LNCaP clone FGC (cell line): ENCODE measurements around the gene ANKRD10.

Source experiments
- DNase-seq: peaks from one replicate; pipeline ENCODE4 v3.0.0-alpha.2; 2011; ENCODE audit warnings: low read depth
- H3K4me3 ChIP-seq: 2 replicates; pipeline ENCODE4 v1.5.1; 2011; ENCODE audit warnings: mild to moderate bottlenecking, low read depth, low read length, control low read depth
- CTCF ChIP-seq: IDR thresholded peaks from 2 replicates; pipeline ENCODE4 v1.5.1; 2012; ENCODE audit warnings: mild to moderate bottlenecking; ENCODE audit not compliant: control insufficient read depth, insufficient read depth; ENCODE audit errors: extremely low read depth

The ANKRD10 gene

GRCh38 chr13:110915057-110915873, at the start of gene ANKRD10:
TSS of gene ANKRD10 (minus strand) at chr13:110915069. CDS start at chr13:110914934, 135 bp downstream.
- peak; percentile 91 for DNase-seq
- peak; percentile 76 for TF ChIP-seq CTCF
- peak within 1 kb of the TSS; percentile 80 for H3K4me3 ChIP-seq

- H3K4me3 ChIP-seq: no peak overlapping the region
- DNase-seq: no peak
- no peak for TF ChIP-seq CTCF
Observed at GRCh38 chr13:110964229-110965037, 49.6 kb upstream of the ANKRD10 start.

GRCh38 chr13:110963554-110963970, 48.7 kb upstream of the ANKRD10 start:
- no peak for TF ChIP-seq CTCF
- no peak overlapping the region for H3K4me3 ChIP-seq
- no peak for DNase-seq

- TF ChIP-seq CTCF: no peak
- H3K4me3 ChIP-seq: no peak overlapping the region
- DNase-seq: no peak
Observed at GRCh38 chr13:110961959-110962358, 47.1 kb upstream of the ANKRD10 start.

- DNase-seq: no peak
- H3K4me3 ChIP-seq: no peak overlapping the region
- no peak for TF ChIP-seq CTCF
Observed at GRCh38 chr13:110960204-110960603, 45.3 kb upstream of the ANKRD10 start.

GRCh38 chr13:110957931-110958330, 43.1 kb upstream of the ANKRD10 start:
- no peak overlapping the region for H3K4me3 ChIP-seq
- no peak for TF ChIP-seq CTCF
- DNase-seq: no peak
